Suppressor macrophage (primary cell): ENCODE results near the gene PRSS12.
"Not testable (repeated sequence)": the region's sequence is repeated elsewhere in the genome, so short reads cannot be mapped to it uniquely, and the experiment has no call there.

ENCODE experiments used
- DNase-seq, 4 experiments: peaks; one replicate each; pipeline ENCODE4 v3.0.0-alpha.2; 2020 to 2022

PRSS12 gene

DNA sequence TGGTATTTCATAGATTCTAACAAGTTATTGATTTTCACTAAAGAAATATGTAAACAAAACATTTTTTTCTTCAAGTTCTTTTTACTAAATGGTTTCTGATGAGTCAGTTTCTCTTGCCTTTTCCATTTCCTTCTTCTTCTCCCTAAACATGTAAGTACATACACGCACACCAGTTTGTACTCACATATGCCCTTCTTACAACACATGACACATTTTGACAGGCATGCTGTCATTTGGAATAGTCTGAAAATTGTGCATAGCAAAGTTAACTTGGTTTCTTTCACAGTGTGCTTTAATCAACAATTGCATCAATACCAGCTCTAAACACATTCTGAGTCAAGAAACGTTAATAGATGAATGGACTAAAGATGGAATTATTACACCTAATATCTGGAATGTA lies 35.1 kb downstream of the PRSS12 start:
- no peak for DNase-seq

DNA sequence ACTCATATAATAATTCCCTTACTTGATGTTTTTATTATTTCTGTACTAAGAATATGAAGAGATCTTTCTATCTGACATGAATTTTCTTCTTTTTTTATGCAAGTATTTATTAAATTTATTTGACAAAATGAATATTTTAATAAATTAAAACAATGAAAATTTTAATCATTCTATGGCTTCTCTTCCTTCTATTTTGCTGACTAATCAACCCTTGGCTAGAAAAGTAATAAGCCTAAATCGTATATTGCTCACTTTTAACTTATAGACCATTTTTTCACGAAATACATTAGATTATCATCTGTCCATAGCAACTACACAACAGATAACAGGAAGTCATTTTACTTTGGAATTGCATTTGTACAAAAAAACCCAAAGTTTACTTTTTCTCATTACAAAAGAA lies 38.6 kb downstream of the PRSS12 start:
- DNase-seq = no peak

DNA sequence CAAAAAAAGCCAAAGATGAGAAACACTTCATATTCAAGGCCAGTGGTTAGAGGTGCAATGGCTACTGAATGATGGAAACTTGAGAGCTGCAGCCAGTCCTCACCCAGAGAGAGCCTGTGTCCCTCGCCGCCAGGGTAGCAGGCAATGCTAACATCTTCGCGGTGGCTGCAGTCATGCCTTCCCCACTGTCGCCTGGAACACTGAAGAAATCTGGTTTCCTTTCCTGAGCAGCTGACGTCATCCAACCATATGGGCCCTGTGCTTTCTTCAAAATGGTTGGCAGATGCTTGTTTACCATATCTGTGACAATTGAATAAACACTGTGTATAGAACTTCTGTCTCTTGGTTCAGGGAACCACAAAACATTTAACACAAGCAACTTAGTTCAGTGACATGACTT lies 39.7 kb downstream of the PRSS12 start:
- DNase-seq = no peak

DNA sequence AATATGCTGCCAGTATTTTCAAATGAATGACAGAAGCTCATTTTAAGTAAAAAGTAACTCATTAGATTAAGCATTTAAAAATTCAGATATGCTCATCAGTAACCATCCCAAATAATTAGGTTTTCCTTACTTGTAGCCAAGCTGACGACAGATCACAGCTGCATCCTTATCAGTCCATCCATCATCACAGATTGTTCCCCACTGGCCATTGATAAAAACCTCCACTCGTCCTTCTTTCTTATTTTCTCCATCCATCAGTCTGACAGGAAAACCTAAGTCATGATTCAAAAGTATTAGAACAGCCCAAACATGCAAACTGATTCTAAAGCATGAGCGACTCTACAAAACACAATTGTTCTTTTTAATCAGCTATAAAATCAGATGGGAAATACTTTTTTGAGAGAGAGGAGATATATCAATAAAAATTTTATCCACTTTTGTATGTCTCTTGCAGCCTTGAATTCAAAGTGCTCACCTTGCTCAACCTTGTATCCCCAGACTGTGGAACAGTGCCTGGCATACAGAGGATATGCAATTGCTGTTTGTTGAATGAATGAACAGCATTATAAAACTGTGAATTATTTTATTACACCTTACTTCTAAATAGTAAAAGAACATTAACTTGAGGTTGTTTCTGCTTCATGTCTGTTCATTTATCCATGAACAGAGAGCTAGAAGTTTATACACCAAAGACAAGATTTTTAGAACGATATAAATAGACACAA lies 44.3 kb downstream of the PRSS12 start:
- DNase-seq = no peak

DNA sequence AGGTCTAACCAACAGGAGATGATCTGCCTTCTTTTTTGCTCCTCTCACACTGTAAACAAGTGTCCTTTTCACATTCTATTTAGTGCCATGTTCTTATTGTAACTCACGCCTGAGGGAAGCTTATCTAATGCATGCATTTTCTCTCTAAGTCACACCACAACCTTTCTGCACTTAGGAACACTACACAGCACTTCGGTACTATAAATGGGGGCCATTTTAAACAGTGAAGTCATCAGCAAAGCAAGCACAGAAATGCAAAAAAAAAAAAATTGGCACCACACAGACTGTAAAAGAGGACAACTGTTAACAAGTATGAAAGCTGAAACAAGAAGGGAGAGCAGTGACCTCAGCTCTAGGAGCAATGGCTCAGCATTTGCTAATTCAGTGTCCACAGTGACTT lies 45.2 kb downstream of the PRSS12 start:
- no peak for DNase-seq

DNA sequence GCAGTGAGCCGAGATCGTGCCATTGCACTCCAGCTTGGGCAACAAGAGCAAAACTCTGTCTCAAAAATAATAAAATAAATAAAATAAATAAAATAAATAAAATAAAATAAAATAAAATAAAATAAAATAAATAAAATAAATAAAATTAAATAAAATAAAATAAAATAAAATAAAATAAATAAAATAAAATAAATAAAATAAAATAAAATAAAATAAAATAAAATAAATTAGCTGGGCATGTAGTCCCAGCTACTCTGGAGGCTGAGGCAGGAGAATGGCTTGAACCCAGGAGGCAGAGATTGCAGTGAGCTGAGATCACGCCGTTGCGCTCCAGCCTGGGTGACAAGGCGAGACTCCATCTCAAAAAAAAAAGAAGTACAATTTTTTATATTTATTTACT lies 53.2 kb downstream of the PRSS12 start:
- DNase-seq = not testable (repeated sequence)

DNA sequence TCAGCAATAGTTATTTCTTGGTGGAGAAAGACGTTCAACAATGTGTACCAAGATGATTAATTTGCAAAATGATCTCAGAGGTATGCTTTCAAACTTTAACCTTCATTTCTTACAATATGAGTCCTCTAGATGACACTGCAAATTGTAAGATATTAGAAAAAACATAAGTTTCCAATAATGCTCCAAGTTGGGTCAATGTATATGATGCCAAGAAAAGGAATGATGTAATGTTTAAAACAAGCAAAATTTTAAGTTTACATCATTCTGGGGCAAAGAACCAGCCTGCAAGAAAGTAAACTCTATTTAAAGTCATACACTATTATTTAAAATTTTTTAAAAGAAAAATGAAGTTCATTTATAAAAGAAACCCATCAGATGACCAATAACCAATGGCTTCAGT lies 56.1 kb downstream of the PRSS12 start:
- DNase-seq = no peak

DNA sequence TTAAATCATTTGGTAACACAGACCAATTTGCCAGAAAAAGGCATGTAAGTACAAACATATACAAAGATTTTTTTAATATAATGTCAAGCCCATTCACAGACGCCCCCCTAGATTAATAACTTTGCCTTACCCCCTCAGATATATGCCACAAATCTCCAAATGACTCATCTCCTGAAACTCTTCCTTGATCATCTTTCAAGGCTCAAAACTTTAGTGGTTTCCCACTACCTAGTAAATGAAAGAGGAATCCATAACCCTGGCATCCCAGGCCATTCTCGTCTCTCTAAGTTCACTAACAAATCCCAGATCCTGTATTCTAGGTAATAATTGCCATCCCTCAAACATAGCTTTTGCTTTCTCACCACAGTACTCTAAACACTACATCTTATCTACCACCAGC lies 61.9 kb downstream of the PRSS12 start:
- DNase-seq = no peak

DNA sequence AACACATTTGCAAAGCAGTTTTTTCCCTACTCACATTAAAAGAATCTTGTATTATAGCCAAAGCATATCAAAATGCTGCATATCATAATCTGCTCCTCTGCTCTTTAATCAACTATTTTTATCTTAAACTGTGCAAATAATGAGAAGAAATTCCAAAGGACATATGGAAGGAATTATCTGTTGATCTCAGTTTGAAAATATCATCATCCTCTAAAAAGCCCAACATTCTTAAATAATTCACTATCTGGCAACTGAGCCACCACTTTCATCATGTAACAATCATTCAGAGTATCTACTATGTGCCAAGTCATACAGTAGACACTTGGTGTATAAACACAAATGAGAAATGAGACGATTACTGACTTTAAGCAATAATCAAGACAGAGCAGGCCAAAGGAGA lies 63.0 kb downstream of the PRSS12 start:
- no peak for DNase-seq

DNA sequence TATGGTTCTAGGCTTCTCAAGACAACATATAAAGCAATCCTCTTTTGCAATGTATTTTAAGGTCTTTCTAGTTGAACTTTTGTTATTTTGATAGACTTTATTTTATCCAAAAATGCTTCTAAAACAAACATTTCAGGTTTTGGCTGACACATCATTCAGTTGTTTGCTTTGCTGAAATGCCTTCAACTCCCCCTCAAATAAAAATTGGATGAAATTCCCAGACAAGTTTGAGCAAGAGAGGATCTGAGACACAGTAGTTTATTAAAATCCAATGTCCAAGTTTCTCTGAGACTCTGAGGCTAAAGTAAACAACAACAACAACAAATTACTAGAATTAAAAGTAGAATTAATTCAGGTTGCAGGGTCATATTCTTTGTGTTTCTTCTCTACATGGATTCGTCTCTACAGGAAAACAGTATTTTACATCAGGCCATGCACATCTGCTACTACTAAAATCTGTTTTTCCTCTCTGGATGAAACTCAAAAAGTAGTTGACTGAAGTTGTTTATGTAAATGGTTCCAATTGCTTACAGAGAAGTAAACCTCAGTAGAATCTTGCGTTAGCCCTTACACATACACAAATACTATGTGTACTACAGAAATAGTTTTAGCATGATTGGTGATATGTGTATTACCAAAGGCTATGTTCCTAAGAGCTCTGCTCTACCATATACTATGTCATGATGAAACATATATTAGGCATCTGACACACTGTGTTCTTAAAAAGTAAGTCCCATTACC lies 64.9 kb downstream of the PRSS12 start:
- DNase-seq = no peak

DNA sequence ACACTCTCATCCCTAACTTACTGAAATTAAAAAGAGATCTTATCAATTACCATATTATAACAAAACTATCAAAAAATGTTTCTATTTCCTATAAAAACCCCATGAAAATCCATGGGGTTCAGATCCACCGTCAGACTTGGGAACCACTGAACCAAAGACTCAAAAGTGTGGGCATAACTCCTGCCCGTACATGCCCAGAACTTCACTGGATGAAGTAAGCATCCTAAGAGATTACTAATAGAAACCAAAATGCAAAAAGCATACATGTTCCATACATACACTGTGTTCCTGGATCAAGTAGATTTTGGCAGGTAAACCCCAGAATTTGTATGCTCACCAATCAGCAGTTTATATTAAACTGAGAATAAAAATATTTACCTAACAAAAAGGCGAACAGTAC lies 66.1 kb downstream of the PRSS12 start:
- DNase-seq = no peak

DNA sequence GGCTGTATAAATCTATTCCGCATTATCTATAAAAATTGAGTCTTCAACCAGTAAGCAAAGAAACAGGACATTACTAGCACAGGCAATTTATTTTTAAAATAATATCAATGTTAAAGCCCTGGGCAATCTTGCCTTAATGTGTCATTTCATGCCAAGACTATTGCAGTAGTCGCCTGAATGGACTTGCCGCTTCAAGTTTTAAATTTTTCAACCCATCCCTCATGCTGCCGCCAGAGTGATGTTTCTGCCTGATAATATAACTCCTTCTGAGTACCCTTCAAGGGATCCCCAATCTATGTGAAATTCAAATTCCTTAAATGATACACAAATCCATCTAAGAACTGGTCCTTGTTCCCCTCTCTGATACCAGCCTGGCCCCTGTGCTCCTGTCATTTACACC lies 66.9 kb downstream of the PRSS12 start:
- no peak for DNase-seq

DNA sequence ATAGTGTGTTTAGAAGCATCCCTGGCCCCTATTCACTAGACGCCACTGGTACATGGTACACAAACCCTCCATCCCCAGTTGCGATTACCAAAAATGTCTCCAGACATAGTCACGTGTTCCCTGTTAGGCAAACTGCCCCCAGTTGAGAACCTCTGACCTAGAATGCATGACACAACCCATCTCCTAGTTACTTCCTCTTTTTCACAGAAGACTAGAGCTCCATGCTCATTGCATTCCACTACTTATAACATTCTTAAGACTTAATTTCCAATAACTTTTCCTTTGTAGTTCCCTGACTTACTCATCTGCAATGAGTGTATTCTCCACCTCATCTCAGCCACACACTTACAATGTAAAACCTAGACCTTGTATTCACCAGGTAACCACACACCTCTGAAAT lies 68.6 kb downstream of the PRSS12 start:
- DNase-seq = peak; percentile 62 to 83 (median 74)

DNA sequence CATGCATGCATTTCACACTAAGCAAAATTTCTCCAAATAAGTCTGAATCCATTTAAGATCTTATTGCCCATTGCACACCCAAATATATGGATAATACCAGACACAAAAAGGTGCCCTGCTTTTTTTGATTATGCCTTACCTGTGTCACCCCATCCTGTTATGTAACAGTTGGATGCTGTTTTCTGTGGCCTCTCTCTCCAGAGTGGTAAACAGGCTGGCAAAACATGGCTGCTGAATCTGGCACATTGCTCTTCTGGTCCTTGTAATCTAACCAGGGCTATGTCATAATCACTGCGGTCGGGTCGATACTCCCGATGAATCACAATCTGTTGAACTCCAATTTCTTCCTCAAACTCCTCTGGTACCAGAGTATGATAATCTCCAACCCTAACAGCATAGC lies 70.1 kb downstream of the PRSS12 start:
- peak in 3 of 4 experiments; percentile 32 to 46 (median 43) for DNase-seq

DNA sequence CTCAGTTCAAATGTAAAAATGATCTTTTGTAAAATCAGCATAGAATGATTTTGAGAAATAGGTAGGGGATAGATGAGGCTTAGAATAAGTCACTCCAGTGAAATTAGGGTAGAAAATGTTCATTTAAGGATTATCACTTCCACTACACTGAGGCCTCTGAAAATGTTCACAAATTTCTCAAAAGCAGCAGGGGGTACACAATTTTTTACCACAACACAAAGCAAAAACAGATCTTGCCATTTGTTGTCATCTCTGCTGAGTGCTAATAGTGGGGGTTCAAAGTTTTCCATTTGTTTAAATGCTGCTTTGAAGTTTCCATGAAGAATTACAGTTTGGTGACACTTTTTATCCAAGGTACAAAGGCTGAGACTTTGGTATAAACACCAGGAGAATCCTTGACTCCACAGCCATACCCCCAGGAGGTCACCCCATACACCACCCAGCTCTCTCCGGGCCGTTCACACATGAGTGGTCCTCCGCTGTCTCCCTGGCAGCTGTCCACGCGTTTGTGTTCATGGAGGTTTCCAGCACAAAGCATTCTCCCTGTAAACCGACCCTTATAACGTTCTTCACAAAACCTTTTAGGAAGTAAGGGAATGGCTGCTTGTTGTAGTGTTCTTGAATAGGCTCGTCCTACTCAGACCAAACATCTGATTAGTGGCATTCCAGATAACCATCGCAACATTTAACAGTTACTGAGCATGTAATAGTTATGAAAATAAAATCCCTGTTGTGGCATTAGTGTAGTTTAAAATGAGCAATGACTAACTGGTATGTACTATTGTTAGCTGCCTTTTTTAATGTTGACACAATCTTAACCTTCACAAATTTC lies 71.0 kb downstream of the PRSS12 start:
- peak in 1 of 4 experiments; percentile 12 for DNase-seq

DNA sequence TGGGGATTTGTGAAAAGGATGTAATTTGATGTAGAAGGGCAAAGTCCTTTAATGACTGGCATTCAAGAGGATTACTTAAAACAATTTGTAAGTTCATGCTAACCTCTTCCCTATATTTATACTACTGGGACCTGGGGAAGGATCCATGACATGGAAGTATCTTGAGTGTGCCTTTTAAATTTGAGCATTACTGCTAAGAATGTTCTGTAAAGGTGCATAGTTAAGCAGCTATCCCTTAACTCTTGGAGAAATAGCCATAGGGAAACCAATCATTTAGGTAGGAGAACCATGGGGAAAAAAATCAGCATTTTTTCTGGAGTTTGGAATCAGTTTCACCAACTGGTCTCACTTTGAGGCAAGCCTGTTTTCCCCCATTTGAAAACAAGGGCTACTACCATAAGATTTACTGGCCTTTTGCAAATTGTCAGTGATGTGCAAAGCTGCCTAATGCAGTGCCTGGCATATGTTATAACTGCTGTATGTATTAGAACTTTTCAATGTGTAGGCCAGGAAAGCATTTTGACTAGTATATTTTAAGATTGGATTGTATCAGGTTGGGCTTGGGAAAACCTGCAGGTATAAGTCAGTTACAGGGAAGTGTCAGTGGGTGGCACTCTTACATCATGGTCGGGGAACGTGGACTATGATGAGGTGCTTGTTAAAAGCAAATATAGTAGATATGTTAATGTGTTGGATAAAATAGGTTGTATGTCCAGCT lies 72.1 kb downstream of the PRSS12 start:
- DNase-seq = peak in 3 of 4 experiments; percentile 28 to 48 (median 32)

DNA sequence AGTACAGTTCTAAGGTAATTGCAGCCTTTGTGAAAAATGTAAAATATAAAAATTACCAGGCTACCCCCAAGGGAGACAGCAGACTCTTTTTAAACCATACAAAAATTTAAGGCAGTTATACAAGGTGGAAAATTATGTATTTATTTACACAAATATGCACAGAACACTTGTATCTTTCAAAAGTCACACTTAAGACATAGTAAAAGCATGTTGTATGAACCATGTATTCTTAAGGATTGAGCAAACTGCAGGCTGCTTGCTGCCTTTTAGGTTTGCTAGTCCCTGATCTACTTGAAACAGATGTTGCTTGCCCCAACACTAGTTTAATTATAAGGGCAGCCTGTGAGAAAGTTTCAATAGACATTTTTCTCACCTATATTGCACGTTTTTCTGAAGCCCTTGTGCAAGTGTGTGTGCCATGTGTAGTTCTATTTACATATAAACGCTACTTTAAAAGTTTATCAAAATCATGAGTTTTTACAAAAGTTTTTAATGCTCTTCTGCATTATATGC lies 72.8 kb downstream of the PRSS12 start:
- DNase-seq = no peak

DNA sequence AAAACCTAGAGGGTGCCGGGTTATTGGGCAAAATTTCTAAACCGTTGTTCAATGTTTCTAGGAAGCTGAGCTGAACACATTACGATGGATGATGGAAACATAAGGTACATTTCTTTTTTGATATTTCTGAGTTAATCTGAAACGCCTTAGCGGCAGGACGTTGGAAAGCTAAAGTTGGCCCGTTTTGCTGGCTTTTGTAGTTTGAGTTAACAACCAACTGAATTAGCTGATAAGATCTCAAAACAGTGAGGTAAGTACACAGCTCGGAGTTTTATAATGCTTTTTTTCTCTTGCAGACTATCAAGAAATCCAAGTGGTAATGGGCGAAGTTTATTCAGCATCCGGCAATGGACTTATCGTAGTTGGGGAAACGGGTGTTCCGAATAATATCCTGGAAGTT lies 73.5 kb downstream of the PRSS12 start:
- DNase-seq = peak in 1 of 4 experiments; percentile 3

DNA sequence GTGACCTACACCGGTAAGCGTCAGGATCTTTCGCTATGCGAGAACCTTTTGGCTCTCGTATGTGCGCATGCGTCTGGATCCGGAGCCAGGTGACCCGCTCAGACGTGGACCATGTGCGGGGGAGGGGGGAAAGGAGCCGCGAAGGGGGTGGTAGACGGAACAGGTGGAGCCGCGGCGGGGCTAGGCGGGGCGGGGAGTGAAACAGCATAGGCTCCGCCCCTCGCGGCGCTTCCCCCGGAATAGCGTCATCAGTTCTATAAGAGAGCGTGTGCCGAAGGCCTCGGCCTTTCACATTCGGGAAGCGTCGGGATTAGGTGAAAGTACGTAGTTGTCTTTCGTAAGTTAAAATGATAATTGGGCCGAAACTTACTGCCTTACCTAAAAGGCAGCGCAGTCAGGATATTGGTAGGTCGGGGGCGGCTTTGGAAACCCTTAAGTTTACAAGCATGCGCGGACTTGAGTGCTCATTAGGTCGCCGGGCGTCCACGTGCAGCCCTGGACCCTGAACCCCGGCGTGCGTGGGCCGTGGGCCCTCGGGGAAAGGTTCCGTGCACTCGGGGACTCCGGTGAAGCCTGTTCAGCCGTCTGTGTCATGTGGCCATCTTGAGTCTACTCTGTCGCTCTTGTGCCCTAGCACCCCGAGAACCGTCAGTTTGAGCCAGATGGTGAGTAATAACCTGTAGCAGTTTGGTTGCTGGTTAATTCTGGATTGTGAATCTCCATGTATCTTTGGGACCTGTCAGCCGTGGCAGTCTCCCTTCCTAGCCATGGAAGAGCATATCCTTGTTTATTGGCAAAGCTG lies 74.1 kb downstream of the PRSS12 start:
- peak; percentile 96 to 98 (median 96) for DNase-seq

DNA sequence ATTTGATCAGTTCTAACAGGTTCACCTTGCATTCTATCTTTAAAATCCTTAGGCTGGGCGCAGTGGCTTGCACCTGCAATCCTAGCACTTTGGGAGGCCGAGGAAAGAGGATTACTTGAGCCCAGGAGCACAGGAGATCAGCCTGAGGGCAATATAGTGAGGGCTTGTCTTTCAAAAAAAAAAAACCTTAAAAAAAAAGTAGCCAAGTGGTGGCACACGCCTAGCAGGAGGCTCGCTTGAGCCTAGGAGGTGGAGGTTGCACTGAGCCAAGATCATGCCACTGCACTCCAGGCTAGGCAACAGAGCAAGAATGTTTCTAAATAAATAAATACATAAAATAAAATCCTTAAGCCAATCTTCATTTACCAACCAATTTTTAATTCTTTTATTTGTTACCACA lies 75.6 kb downstream of the PRSS12 start:
- DNase-seq = no peak

DNA sequence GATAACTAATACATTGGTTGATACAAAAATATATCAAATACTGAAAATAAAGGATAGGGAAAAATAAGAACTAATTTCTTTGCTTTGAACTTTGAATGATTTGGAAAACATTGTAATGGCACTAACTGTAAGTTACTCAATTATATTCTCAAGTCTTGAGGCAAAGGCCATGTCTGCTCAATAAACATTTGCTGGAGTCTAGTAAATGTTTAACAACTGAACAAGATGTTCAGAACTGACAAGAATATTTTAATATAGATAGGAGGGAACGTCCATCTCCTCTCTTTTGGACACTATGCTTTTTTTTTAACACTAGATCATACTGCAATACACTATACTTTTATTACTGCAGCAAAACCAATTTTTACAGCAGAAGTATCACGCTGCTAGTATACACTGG lies 76.2 kb downstream of the PRSS12 start:
- DNase-seq = no peak

DNA sequence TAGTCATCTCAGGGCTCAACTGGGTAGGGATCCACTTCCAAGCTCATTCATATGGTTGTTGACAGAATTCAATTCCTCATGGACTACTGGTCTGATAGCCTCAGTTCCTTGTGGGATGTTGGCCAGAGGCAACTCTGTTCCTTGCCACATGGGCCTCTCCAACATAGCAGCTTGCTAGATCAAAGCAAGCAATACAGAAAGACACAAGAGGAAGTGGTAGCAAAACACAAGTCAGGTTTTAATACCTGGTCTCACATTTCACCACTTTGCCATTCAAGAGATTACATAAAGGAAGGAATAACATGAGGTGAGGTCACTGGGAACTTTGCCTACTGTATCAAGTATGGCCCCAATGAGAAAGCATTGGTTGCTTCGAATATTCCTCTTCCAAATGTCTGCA lies 79.2 kb downstream of the PRSS12 start:
- DNase-seq = no peak
